Measurements from ENCODE around the gene C1S.

Gene C1S

DNA sequence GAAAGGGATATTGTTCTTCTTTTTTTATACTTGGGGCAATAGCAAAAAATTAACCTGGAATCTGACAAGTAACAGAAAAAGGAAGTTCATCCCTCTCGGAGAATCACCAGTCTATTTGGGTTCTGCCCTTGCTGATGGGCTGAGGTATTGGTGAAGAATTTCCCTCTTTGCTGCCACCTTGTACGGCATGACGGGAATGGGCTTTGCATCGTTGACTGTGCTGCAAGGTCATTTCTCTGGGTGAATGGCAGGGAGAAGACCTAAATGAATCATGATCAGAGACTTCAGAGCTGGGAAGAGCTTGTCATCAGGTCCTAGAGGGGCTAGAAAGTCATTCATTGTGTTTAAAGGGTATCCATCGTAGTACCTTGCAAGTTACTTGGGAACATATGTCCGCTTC is 12.0 kb downstream of the C1S start:
- Histone ChIP-seq H3K4me3 (ENCODE audit: low read depth, low read length) (no peak overlapping the region), H3K23ac (ENCODE audit: low read length) (no peak overlapping the region), H3K79me1 (ENCODE audit: low read length) (no peaks in the 10 kb centered on the region), H2AK5ac (ENCODE audit: low read length) (no peak overlapping the region), H3K4me1 (ENCODE audit: control insufficient read depth in 1 of 2, insufficient read depth in 2 of 2, low read length in 2 of 2) (peaks cover 2 to 4% of the 10 kb centered on the region in 2 experiments), H3K14ac (ENCODE audit: low read length) (no peak overlapping the region), H2AFZ (ENCODE audit: insufficient read depth, low read length, poor library complexity) (no peak overlapping the region), H3K27ac (ENCODE audit: low read depth, low read length) (no peak overlapping the region), H3K36me3 (ENCODE audit: control insufficient read depth in 1 of 2, insufficient read depth in 2 of 2, low read length in 2 of 2) (no peaks in the 10 kb centered on the region), H3K79me2 (ENCODE audit: control insufficient read depth, insufficient read depth, low read length, poor library complexity) (no peaks in the 10 kb centered on the region), H2BK5ac (ENCODE audit: low read depth, low read length, poor library complexity) (no peak overlapping the region), H2BK12ac (ENCODE audit: low read length) (no peak overlapping the region), H3K27me3 (ENCODE audit: insufficient read depth, low read length) (no peaks in the 10 kb centered on the region), H4K8ac (ENCODE audit: low read depth, low read length) (no peak overlapping the region), H4K12ac (ENCODE audit: low read depth, low read length) (no peak overlapping the region), H2BK120ac (ENCODE audit: insufficient read depth, low read length, poor library complexity) (no peak overlapping the region), H3K9me3 (ENCODE audit: insufficient read depth, low read depth, low read length) (no peaks in the 10 kb centered on the region), H4K91ac (ENCODE audit: low read depth, low read length) (no peak overlapping the region), H3K18ac (ENCODE audit: low read length) (no peak overlapping the region), H3K4ac (ENCODE audit: low read depth, low read length) (no peak overlapping the region), H3K9ac (ENCODE audit: low read length) (no peak overlapping the region), H3K4me2 (ENCODE audit: low read length) (no peak overlapping the region)
- no CpG with 5 or more reads among the region's 6 CpGs for WGBS (ENCODE audit: extremely low coverage, insufficient coverage, insufficient read length)
- no peak for DNase-seq

DNA sequence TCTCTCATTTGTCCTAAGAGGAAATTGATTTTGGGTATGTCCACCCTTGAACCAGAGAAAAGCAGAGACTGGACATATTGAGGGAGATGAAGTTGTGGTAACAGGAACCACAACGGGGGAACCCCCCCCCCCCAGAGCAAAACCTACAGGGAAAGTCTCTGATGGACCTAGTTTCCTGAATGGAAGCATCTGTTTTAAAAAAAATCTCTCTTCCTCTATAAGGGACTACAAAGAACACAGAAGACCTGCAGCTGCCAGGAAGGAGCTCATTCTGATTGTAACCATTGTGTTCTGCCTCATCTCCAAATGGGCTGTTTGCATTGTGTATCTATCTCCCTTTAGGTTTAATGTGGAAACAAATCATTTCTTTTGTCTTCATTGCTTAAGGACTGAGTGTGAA is 13.4 kb downstream of the C1S start:
- H2BK120ac ChIP-seq (ENCODE audit: insufficient read depth, low read length, poor library complexity), result no peak overlapping the region
- H3K4me3 ChIP-seq (ENCODE audit: low read depth, low read length), result no peak overlapping the region
- H4K8ac ChIP-seq (ENCODE audit: low read depth, low read length), result no peak overlapping the region
- no peak overlapping the region for H3K4ac ChIP-seq (ENCODE audit: low read depth, low read length)
- H3K27me3 ChIP-seq (ENCODE audit: insufficient read depth, low read length), result no peaks in the 10 kb centered on the region
- no peak overlapping the region for H2AFZ ChIP-seq (ENCODE audit: insufficient read depth, low read length, poor library complexity)
- H3K79me1 ChIP-seq (ENCODE audit: low read length), result no peaks in the 10 kb centered on the region
- H3K4me2 ChIP-seq (ENCODE audit: low read length), result no peak overlapping the region
- H3K27ac ChIP-seq (ENCODE audit: low read depth, low read length), result no peak overlapping the region
- H3K14ac ChIP-seq (ENCODE audit: low read length), result no peak overlapping the region
- no peak overlapping the region for H3K18ac ChIP-seq (ENCODE audit: low read length)
- DNase-seq, result no peak
- no peak overlapping the region for H4K91ac ChIP-seq (ENCODE audit: low read depth, low read length)
- no peaks in the 10 kb centered on the region for H3K9me3 ChIP-seq (ENCODE audit: insufficient read depth, low read depth, low read length)
- H3K9ac ChIP-seq (ENCODE audit: low read length), result no peak overlapping the region
- no peak overlapping the region for H2BK5ac ChIP-seq (ENCODE audit: low read depth, low read length, poor library complexity)
- H2AK5ac ChIP-seq (ENCODE audit: low read length), result no peak overlapping the region
- H3K23ac ChIP-seq (ENCODE audit: low read length), result no peak overlapping the region
- H3K36me3 ChIP-seq (ENCODE audit: control insufficient read depth in 1 of 2, insufficient read depth in 2 of 2, low read length in 2 of 2), result no peaks in the 10 kb centered on the region
- WGBS (ENCODE audit: extremely low coverage, insufficient coverage, insufficient read length), result no CpG with 5 or more reads among the region's 1 CpG
- H3K79me2 ChIP-seq (ENCODE audit: control insufficient read depth, insufficient read depth, low read length, poor library complexity), result no peaks in the 10 kb centered on the region
- no peak overlapping the region for H4K12ac ChIP-seq (ENCODE audit: low read depth, low read length)
- H3K4me1 ChIP-seq (ENCODE audit: control insufficient read depth in 1 of 2, insufficient read depth in 2 of 2, low read length in 2 of 2), result no peaks in the 10 kb centered on the region
- no peak overlapping the region for H2BK12ac ChIP-seq (ENCODE audit: low read length)

DNA sequence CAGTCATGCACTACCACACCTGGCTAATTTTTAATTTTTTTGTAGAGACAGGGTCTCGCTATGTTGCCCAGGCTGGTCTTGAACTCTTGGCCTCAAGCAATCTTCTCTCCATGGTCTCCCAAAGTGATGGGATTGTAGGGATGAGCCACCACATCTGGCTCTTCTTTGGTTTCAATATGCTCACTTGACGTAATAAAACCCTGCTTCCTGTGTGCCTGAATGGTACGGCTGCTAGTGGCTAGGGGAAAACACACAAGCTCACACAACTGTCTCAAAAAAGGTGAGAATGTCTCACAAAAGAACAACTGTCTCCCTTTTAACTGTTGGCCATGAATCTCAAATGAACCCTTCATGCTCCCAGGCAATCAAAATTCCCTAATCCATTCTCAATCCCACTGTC is 15.0 kb downstream of the C1S start:
- Histone ChIP-seq H3K4me3 (ENCODE audit: low read depth, low read length) (no peak overlapping the region), H3K14ac (ENCODE audit: low read length) (no peak overlapping the region), H3K79me2 (ENCODE audit: control insufficient read depth, insufficient read depth, low read length, poor library complexity) (no peaks in the 10 kb centered on the region)

DNA sequence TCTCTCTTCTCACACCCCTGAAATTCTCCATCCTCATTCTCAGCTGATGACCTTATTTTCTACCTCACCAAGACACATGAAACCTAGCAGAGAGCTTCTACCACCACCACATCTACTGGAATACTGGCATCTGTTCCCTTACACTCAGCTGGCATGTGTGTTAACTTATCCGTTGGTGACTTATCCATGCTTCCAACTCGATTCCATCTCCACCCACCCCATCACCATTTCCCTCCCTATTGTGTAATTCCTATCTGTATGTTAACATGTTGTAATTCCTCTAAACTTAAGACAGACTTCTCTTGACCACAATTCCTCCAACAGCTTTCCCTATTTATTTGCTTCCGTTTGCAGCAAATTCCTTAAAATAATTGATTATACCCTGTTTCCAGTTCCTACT is 15.4 kb downstream of the C1S start:
- Histone ChIP-seq H4K8ac (ENCODE audit: low read depth, low read length) (no peak overlapping the region), H3K14ac (ENCODE audit: low read length) (no peak overlapping the region), H3K9me3 (ENCODE audit: insufficient read depth, low read depth, low read length) (no peaks in the 10 kb centered on the region), H3K36me3 (ENCODE audit: control insufficient read depth in 1 of 2, insufficient read depth in 2 of 2, low read length in 2 of 2) (no peaks in the 10 kb centered on the region), H3K23ac (ENCODE audit: low read length) (no peak overlapping the region), H3K4me1 (ENCODE audit: control insufficient read depth in 1 of 2, insufficient read depth in 2 of 2, low read length in 2 of 2) (peaks cover 2 to 5% of the 10 kb centered on the region in 2 experiments), H2BK5ac (ENCODE audit: low read depth, low read length, poor library complexity) (no peak overlapping the region), H3K18ac (ENCODE audit: low read length) (no peak overlapping the region), H3K4me2 (ENCODE audit: low read length) (no peak overlapping the region), H3K79me1 (ENCODE audit: low read length) (no peaks in the 10 kb centered on the region), H2BK120ac (ENCODE audit: insufficient read depth, low read length, poor library complexity) (no peak overlapping the region), H2AFZ (ENCODE audit: insufficient read depth, low read length, poor library complexity) (no peak overlapping the region), H3K27me3 (ENCODE audit: insufficient read depth, low read length) (no peaks in the 10 kb centered on the region), H3K79me2 (ENCODE audit: control insufficient read depth, insufficient read depth, low read length, poor library complexity) (no peaks in the 10 kb centered on the region), H4K91ac (ENCODE audit: low read depth, low read length) (no peak overlapping the region), H4K12ac (ENCODE audit: low read depth, low read length) (no peak overlapping the region), H2BK12ac (ENCODE audit: low read length) (no peak overlapping the region), H3K4me3 (ENCODE audit: low read depth, low read length) (no peak overlapping the region), H2AK5ac (ENCODE audit: low read length) (no peak overlapping the region), H3K27ac (ENCODE audit: low read depth, low read length) (no peak overlapping the region), H3K4ac (ENCODE audit: low read depth, low read length) (no peak overlapping the region), H3K9ac (ENCODE audit: low read length) (no peak overlapping the region)
- no CpG with 5 or more reads among the region's 3 CpGs for WGBS (ENCODE audit: extremely low coverage, insufficient coverage, insufficient read length)
- DNase-seq, result no peak

More for the DNA sequence above, 15.0 kb downstream of the C1S start:
- Histone ChIP-seq H2BK12ac (ENCODE audit: low read length) (no peak overlapping the region), H4K91ac (ENCODE audit: low read depth, low read length) (no peak overlapping the region), H2AFZ (ENCODE audit: insufficient read depth, low read length, poor library complexity) (no peak overlapping the region), H3K79me1 (ENCODE audit: low read length) (no peaks in the 10 kb centered on the region), H3K23ac (ENCODE audit: low read length) (no peak overlapping the region), H3K9ac (ENCODE audit: low read length) (no peak overlapping the region), H2AK5ac (ENCODE audit: low read length) (no peak overlapping the region), H3K4ac (ENCODE audit: low read depth, low read length) (no peak overlapping the region), H3K4me2 (ENCODE audit: low read length) (no peak overlapping the region), H3K4me1 (ENCODE audit: control insufficient read depth in 1 of 2, insufficient read depth in 2 of 2, low read length in 2 of 2) (peaks cover 2 to 4% of the 10 kb centered on the region in 2 experiments), H4K12ac (ENCODE audit: low read depth, low read length) (no peak overlapping the region), H3K18ac (ENCODE audit: low read length) (no peak overlapping the region), H2BK5ac (ENCODE audit: low read depth, low read length, poor library complexity) (no peak overlapping the region), H3K27me3 (ENCODE audit: insufficient read depth, low read length) (no peaks in the 10 kb centered on the region), H3K9me3 (ENCODE audit: insufficient read depth, low read depth, low read length) (no peaks in the 10 kb centered on the region), H3K36me3 (ENCODE audit: control insufficient read depth in 1 of 2, insufficient read depth in 2 of 2, low read length in 2 of 2) (no peaks in the 10 kb centered on the region), H2BK120ac (ENCODE audit: insufficient read depth, low read length, poor library complexity) (no peak overlapping the region), H4K8ac (ENCODE audit: low read depth, low read length) (no peak overlapping the region), H3K27ac (ENCODE audit: low read depth, low read length) (no peak overlapping the region)
- WGBS (ENCODE audit: extremely low coverage, insufficient coverage, insufficient read length), result no CpG with 5 or more reads among the region's 3 CpGs
- no peak for DNase-seq
